ENCODE data around the gene CBFA2T3.
"Not testable (repeated sequence)": the region's sequence is repeated elsewhere in the genome, so short reads cannot be mapped to it uniquely, and the experiment has no call there.

CBFA2T3 gene

DNA sequence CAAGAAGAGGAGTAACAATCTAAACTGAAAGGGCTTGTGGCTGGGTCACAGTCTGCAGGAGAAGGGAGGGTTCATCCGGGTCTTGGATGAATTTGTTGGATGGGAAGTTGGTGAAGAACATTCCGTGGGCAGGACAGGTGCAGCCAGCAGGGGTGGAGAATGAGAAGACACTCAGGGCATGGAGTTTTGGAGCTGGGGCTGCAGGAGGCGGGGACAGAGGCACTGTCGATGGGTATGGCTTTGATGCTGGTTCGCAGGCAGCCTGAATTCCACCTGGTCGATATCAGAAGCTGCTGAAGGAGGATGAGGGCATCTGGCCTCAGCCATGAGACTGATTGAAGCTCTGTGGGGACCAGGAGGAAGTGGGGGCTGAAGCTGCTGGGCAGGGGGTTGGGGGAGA lies 36.1 kb upstream of the CBFA2T3 start:
- no peak for DNase-seq (ENCODE audit: low read depth in 2 of 2)

- DNase-seq (ENCODE audit: low read depth in 2 of 2), result no peak
Measured at GRCh38 chr16:89012622-89012995, 35.6 kb upstream of the CBFA2T3 start.

DNA sequence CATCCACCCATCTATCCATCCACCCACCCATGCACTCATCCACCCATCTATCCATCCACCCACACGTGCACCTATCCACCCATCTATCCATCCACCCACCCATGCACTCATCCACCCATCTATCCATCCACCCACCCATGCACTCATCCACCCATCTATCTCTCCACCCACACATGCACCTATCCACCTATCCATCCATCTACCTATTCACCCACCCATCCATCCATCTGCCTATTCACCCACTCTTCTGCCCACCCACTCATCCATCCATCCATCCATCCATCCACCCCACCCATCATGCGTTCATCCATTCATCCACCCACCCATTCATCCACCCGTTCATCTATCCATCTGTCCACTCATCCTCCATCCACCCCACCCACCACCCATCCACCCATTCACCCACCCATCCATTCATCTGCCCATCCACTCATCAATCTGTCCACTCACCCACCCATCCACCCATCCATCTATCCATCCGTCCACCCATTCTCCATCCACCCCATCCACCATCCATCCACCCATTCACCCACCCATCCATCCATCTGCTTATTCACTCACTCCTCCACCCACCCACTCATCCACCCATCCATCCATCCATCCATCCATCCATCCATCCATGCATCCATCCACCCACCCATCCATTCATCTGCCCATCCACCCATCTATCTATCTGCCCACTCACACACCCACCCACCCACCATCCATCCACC lies 35.1 kb upstream of the CBFA2T3 start:
- DNase-seq (ENCODE audit: low read depth in 2 of 2), result no peak

GRCh38 chr16:89010210-89010925 lies 33.4 kb upstream of the CBFA2T3 start:
- DNase-seq (ENCODE audit: low read depth in 2 of 2), result no peak

GRCh38 chr16:89009343-89010209 lies 32.6 kb upstream of the CBFA2T3 start:
- no peak for DNase-seq (ENCODE audit: low read depth in 2 of 2)

GRCh38 chr16:89008796-89009195 lies 31.8 kb upstream of the CBFA2T3 start:
- DNase-seq (ENCODE audit: low read depth in 2 of 2), result not testable (repeated sequence)

GRCh38 chr16:89007371-89008249 lies 30.6 kb upstream of the CBFA2T3 start:
- DNase-seq (ENCODE audit: low read depth in 2 of 2), result no peak

- DNase-seq (ENCODE audit: low read depth in 2 of 2), result no peak
Measured at GRCh38 chr16:89006036-89006752, 29.2 kb upstream of the CBFA2T3 start.

- no peak for DNase-seq (ENCODE audit: low read depth in 2 of 2)
Measured at GRCh38 chr16:89005201-89006035, 28.4 kb upstream of the CBFA2T3 start.

- DNase-seq (ENCODE audit: low read depth in 2 of 2), result no peak
Measured at GRCh38 chr16:89004209-89004831, 27.3 kb upstream of the CBFA2T3 start.

- DNase-seq (ENCODE audit: low read depth in 2 of 2), result no peak
Measured at GRCh38 chr16:89003831-89004208, 26.8 kb upstream of the CBFA2T3 start.

- DNase-seq (ENCODE audit: low read depth in 2 of 2), result no peak
Measured at GRCh38 chr16:89002851-89003830, 26.1 kb upstream of the CBFA2T3 start.

GRCh38 chr16:89002081-89002480 lies 25.1 kb upstream of the CBFA2T3 start:
- DNase-seq (ENCODE audit: low read depth in 2 of 2), result not testable (repeated sequence)

DNA sequence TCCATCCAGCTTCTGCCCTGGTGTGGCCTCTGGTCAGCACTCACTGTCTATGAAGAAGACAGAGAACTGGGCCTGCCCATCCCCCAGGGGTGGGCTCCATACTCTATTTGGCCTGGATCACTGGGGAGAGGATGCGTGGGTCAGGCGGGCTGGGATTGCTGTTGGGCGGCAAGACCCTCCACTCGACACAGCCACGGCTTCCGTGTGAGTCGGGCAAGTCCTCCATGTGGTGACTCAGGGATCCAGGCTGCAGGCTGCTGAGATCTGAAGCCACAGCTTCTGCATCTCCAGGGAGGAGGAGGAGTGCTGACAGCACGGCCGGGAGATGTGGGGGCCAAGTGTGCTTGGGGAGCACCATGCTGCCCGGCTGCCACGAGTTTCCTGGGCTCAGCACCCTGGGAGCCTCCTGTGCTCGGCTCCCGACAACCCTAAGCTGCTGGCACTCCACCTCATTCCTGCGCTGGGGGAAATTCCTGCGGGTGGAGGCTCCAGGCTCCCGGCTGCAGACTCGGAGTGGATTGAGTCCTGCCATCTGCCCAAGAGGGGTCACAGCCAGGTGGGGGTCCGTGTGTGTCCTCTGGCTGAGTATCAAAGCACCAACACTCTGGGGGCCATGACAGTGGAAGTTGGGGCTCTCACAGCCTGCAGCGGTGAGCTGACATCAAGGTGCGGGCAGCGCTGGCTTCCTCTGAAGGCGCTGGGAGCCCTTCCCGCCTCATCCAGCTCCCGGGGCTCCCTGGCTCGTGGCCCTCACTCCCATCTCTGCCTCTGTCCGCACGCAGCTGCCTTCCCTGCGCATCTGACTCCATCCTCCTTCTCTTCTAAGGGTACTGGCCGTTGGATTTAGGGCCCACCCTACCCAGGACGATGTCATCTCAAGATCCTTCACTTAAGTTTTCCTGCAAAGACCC lies 24.4 kb upstream of the CBFA2T3 start:
- DNase-seq (ENCODE audit: low read depth in 2 of 2), result no peak

- no peak for DNase-seq (ENCODE audit: low read depth in 2 of 2)
Measured at GRCh38 chr16:89000207-89000959, 23.4 kb upstream of the CBFA2T3 start.

DNA sequence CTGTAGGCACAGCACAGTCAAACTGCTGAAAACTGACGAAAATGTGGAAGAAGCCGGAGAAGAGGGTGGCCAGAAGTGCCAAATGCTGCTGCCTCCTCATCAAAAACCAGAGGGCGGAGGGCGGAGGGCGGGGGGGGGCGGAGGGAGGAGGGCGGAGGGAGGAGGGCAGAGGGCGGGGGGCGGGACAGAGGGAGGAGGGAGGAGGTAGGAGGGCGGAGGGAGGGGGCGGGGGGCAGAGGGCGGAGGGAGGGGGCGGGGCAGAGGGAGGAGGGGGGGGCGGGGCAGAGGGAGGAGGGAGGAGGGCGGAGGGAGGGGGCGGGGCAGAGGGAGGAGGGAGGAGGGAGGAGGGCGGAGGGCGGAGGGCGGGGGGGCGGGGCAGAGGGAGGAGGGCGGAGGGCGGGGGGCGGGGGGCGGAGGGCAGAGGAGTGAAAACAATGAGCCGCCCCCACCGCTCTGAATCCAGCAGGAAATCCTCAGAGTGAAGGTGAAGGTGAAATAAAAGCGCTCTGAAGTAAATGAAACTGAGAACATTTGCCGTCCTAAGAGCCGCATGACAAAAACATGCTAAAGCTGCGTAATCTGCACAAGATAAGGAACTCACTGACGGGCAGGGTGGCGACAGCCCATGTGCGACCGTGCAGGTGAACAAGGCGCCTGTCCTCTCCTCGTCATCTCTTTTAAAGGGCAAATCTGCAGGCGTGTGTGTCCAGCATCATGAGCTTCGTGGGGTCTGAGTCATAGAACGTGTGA lies 22.6 kb upstream of the CBFA2T3 start:
- peak in 1 of 2 donors; percentile 17 for DNase-seq (ENCODE audit: low read depth in 2 of 2)
